OCI-LY1 (cell line): ENCODE data around the gene TBC1D9B.

Source experiments
- H2AFZ ChIP-seq: fragments of 200-600 bp; sonication (generic), shearing (Covaris generic); 2 replicates; pipeline ENCODE4 v1.6.0; 2014; ENCODE audit warnings: antibody characterized with exemption, mild to moderate bottlenecking, low read length
- H3F3A ChIP-seq: fragments of 200-600 bp; sonication (generic), shearing (Covaris generic); 2 replicates; pipeline ENCODE4 v1.6.0; 2014; ENCODE audit warnings: mild to moderate bottlenecking, antibody characterized with exemption, low read length, moderate library complexity; ENCODE audit not compliant: insufficient read depth
- H3K27ac ChIP-seq: fragments of 200-600 bp; sonication (generic); 2 replicates; pipeline ENCODE4 v1.5.1; 2014; ENCODE audit warnings: low read length, mixed run types, mild to moderate bottlenecking, low read depth; ENCODE audit not compliant: poor library complexity, severe bottlenecking
- H3K27me3 ChIP-seq: fragments of 200-600 bp; sonication (generic); 2 replicates; pipeline ENCODE4 v1.6.0; 2014; ENCODE audit warnings: antibody characterized with exemption, mild to moderate bottlenecking, low read length, moderate library complexity; ENCODE audit not compliant: insufficient read depth
- H3K36me3 ChIP-seq: fragments of 200-600 bp; sonication (generic); 2 replicates; pipeline ENCODE4 v1.6.1; 2014; ENCODE audit warnings: mild to moderate bottlenecking, antibody characterized with exemption, low read length, moderate library complexity, mixed read lengths; ENCODE audit not compliant: insufficient read depth
- H3K4me1 ChIP-seq: fragments of 200-600 bp; sonication (generic); 2 replicates; pipeline ENCODE4 v1.5.1; 2014; ENCODE audit warnings: mild to moderate bottlenecking, low read length, moderate library complexity; ENCODE audit not compliant: insufficient read depth, severe bottlenecking
- H3K4me2 ChIP-seq: fragments of 200-600 bp; sonication (generic), shearing (Covaris generic); 2 replicates; pipeline ENCODE4 v1.6.1; 2014; ENCODE audit warnings: low read length
- H3K4me3 ChIP-seq: fragments of 200-600 bp; sonication (generic); 2 replicates; pipeline ENCODE4 v1.5.1; 2014; ENCODE audit warnings: low read length, low read depth, mild to moderate bottlenecking, mixed read lengths; ENCODE audit not compliant: poor library complexity, severe bottlenecking
- H3K79me2 ChIP-seq: fragments of 200-600 bp; shearing (Covaris generic); 2 replicates; pipeline ENCODE4 v1.6.1; 2016; ENCODE audit warnings: mixed run types, low read length, mixed read lengths; ENCODE audit not compliant: insufficient read depth
- H3K9ac ChIP-seq: fragments of 200-600 bp; sonication (generic), shearing (Covaris generic); 2 replicates; pipeline ENCODE4 v1.6.1; 2014; ENCODE audit warnings: mild to moderate bottlenecking, low read length, mixed read lengths
- H3K9me2 ChIP-seq: fragments of 200-600 bp; sonication (generic), shearing (Covaris generic); 2 replicates; pipeline ENCODE4 v1.6.1; 2014; ENCODE audit warnings: low read depth, mild to moderate bottlenecking, low read length, mixed read lengths
- H3K9me3 ChIP-seq: fragments of 200-600 bp; shearing (Covaris generic); 2 replicates; pipeline ENCODE4 v1.6.1; 2014; ENCODE audit warnings: low read length, mixed read lengths
- H4K20me1 ChIP-seq: fragments of 200-600 bp; sonication (generic), shearing (Covaris generic); 2 replicates; pipeline ENCODE4 v1.6.0; 2016; ENCODE audit warnings: mild to moderate bottlenecking, low read length; ENCODE audit not compliant: insufficient read depth
- CTCF ChIP-seq: fragments of 200-600 bp; sonication (generic), shearing (Covaris generic); IDR thresholded peaks from 2 replicates; pipeline ENCODE4 v1.5.1; 2017; ENCODE audit warnings: mild to moderate bottlenecking, antibody characterized with exemption, low read length, moderate library complexity, mixed read lengths
- EZH2 ChIP-seq: fragments of 200-600 bp; sonication (generic), shearing (Covaris generic); IDR thresholded peaks from 2 replicates; pipeline ENCODE4 v1.8.0; 2017; ENCODE audit warnings: borderline replicate concordance, mixed run types, mild to moderate bottlenecking, antibody characterized with exemption, low read length, moderate library complexity, mixed read lengths

Gene TBC1D9B

GRCh38 chr5:179906294-179906794 is 1.4 kb downstream of the TBC1D9B start:
- Histone ChIP-seq H3F3A (no peaks in the 10 kb centered on the region), H3K79me2 (no peaks in the 10 kb centered on the region), H2AFZ (no peak overlapping the region), H3K27me3 (no peaks in the 10 kb centered on the region), H3K27ac (no peak overlapping the region), H3K36me3 (peaks cover 30% of the 10 kb centered on the region), H3K4me1 (peaks cover 29% of the 10 kb centered on the region), H3K9ac (peak overlapping the region; percentile 82), H3K4me3 (peak overlapping the region; percentile 73), H3K9me2 (no peaks in the 10 kb centered on the region), H3K4me2 (peak overlapping the region; percentile 85), H4K20me1 (no peaks in the 10 kb centered on the region), H3K9me3 (no peaks in the 10 kb centered on the region)
- TF ChIP-seq EZH2: no peak
- no peak for TF ChIP-seq CTCF

GRCh38 chr5:179905161-179905560 is 2.5 kb downstream of the TBC1D9B start:
- no peak for TF ChIP-seq CTCF
- TF ChIP-seq EZH2: no peak
- Histone ChIP-seq H3K9me3 (no peaks in the 10 kb centered on the region), H3K79me2 (no peaks in the 10 kb centered on the region), H3K4me3 (no peak overlapping the region), H3K27ac (no peak overlapping the region), H3K27me3 (no peaks in the 10 kb centered on the region), H3K36me3 (peaks cover 32% of the 10 kb centered on the region), H3K4me1 (peaks cover 29% of the 10 kb centered on the region), H3K9me2 (no peaks in the 10 kb centered on the region), H4K20me1 (no peaks in the 10 kb centered on the region), H3K9ac (no peak overlapping the region), H3K4me2 (no peak overlapping the region), H2AFZ (no peak overlapping the region), H3F3A (no peaks in the 10 kb centered on the region)

GRCh38 chr5:179904463-179905160 is 3.1 kb downstream of the TBC1D9B start:
- Histone ChIP-seq H3K36me3 (peaks cover 37% of the 10 kb centered on the region), H3K27me3 (no peaks in the 10 kb centered on the region), H3K9me2 (no peaks in the 10 kb centered on the region), H3K4me1 (peaks cover 29% of the 10 kb centered on the region), H2AFZ (no peak overlapping the region), H3K27ac (no peak overlapping the region), H3K79me2 (no peaks in the 10 kb centered on the region), H3F3A (no peaks in the 10 kb centered on the region), H3K9ac (no peak overlapping the region), H3K4me3 (no peak overlapping the region), H4K20me1 (no peaks in the 10 kb centered on the region), H3K4me2 (no peak overlapping the region), H3K9me3 (no peaks in the 10 kb centered on the region)
- TF ChIP-seq EZH2 (no peak), CTCF (no peak)
